ENCODE data around the gene MZF1.

GRCh38 chr19:58557221-58558065 is 15.7 kb downstream of the MZF1 start:
- TF ChIP-seq CTCF (conservative IDR thresholded peaks at IDR 0.05; ENCODE audit: low read length): no peak
- TF ChIP-seq EZH2phosphoT487 (IDR thresholded peaks at IDR 0.05; ENCODE audit: borderline replicate concordance, low read depth, low read length): no peak
